HG02852 (cell line): ENCODE measurements around the gene NUDT15.
"Not testable (repeated sequence)": the region's sequence is repeated elsewhere in the genome, so short reads cannot be mapped to it uniquely, and the experiment has no call there.

Experiments used
- ATAC-seq: cut with Tn5 transposase; IDR thresholded peaks from one replicate; pipeline ENCODE4 v1.9.1; 2021; ENCODE audit warnings: mild to moderate bottlenecking, moderate library complexity; ENCODE audit not compliant: unreplicated experiment

Gene NUDT15

DNA sequence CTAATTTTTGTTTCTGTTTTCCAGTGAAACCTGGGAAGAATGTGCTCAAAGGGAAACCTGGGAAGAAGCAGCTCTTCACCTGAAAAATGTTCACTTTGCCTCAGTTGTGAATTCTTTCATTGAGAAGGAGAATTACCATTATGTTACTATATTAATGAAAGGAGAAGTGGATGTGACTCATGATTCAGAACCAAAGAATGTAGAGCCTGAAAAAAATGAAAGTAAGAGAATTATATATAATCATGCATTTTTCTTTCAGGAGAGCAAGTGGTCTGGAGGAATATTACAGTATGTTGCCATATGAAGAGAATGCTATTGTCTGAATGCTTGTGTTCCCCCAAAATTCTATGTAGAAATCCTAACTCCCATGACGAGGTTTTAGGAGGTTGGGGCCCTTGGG lies 3.4 kb downstream of the NUDT15 start:
- ATAC-seq = no peak

DNA sequence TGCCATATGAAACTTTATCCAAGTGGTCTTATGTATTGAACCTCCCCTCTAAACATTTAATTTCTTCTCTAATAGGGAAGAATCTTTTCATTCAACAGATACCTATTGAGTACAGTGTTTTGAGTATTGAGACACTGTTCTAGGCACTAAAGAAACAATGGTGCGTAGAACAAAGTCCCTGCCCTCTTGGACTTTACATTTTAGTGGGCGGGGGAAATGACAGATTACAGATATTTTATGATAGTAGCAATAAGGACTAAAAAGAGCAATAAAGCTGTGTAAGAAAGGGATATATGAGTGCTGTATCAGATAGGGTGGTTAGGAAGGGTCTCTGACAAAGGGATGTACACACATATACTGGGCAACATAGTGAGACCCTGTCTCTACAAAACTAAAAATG lies 5.4 kb downstream of the NUDT15 start:
- ATAC-seq = no peak

DNA sequence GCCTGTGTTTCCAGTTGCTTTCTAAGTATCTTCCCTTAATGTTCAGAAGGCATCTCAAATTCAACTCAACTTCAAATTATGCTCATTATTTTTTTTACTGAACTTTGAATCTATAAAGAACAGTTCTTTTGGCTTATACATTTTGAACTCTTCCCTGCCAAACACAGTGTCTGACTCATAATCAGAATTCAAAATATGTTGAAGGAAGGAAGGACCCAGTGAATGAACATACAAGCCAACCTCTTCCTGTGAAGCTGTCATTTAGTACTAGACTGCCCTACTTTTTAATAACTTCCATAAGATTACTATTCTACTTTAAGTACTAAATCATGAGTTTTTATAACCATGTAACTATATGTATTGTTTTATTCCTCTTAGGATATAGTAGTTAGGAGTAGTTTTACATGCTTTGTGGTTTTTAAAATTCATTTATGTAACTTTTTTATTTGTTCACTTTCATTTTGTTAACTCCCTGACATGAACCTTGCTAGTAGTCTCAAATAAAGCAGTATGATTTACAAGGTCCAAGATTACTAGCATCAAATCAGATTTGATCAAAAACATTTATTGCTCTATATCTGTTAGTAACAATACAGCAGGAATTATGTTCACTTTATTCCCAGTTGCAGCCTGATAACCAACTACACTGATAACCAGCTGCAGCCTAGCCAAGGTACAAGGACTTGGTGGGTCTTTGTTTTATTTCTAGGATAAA lies 6.4 kb downstream of the NUDT15 start:
- ATAC-seq = peak; percentile 62

DNA sequence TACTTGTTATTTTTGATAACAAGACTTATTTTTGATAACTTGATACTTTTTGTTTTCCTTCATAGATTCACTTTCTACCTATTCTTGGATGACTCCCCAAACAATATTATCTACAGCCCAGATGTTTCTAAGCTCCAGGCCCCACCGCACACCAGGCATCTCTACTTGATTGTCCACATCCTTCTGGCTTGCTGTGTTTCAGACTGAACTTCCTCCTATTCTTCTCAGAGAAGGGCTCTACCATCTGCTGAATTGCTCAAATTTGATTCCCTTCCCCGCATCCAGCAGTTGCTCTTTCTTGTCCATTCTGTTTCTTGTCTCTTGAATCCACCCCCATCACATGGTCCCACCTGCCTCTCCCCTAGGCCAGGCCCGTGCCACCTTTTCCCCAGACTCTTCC lies 13.0 kb downstream of the NUDT15 start:
- ATAC-seq = no peak

DNA sequence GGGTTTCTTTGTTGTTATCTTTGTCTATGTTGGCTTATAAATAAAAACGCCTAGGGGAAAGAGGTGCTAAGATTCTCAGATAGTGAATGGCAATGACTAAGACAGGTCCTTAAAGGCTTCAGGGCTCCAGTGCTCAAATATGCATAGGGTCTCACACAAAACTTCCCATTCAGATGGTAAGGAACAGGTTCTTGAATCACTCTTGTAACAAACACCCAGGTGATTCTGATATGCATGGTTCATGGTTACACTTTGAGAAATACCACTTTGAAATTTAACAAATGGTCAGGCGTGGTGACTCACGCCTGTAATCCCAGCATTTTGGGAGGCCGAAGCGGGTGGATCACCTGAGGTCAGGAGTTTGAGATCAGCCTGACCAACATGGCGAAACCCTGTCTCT lies 17.1 kb downstream of the NUDT15 start:
- ATAC-seq = no peak

DNA sequence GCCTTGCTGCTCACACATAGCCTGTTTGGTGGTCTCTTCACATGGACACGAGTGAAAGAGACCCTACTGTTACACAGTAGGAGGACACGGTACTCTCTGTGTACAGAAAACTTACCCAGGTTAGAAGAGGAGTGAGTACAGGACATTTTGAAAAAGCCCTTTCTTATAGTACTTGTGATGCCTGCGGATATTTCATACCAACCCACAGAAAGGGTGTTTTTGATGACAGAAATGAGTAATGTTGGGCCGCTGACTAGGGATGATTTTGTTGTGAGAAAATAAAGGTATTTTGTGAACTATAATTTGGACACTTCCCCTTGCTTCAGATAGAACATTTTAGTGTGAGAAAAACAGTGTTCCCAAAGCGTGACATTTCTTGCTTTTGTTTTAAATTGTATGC lies 18.2 kb downstream of the NUDT15 start:
- ATAC-seq = no peak

DNA sequence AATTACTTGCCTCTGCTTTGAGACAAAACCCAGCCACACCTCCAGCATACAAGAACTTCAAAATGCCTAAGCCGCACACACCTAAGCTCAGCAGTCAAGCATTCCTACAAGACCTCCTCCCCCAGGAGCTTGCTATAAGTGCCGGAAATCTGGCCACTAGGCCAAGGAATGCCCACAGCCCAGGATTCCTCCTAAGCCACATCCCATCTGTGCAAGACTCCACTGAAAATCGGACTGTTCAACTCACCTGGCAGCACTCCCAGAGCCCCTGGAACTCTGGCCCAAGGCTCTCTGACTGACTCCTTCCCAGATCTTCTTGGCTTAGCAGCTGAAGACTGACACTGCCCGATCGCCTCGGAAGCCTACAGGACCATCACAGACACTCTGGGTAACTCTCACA lies 21.0 kb downstream of the NUDT15 start:
- not testable (repeated sequence) for ATAC-seq

DNA sequence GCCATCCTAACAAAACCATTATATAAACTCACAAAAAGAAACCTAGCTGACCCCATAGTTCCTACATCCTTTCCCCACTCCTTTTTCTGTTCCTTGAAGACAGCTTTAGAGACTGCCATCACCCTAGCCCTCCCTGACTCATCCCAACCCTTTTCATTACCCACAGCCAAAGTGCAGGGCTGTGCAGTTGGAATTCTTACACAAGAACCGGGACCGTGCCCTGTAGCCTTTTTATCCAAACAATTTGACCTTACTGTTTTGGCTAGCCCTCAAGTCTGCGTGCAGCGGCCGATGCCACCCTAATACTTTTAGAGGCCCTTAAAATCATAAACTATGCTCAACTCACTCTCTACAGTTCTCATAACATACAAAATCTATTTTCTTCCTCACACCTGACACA lies 22.4 kb downstream of the NUDT15 start:
- not testable (repeated sequence) for ATAC-seq

DNA sequence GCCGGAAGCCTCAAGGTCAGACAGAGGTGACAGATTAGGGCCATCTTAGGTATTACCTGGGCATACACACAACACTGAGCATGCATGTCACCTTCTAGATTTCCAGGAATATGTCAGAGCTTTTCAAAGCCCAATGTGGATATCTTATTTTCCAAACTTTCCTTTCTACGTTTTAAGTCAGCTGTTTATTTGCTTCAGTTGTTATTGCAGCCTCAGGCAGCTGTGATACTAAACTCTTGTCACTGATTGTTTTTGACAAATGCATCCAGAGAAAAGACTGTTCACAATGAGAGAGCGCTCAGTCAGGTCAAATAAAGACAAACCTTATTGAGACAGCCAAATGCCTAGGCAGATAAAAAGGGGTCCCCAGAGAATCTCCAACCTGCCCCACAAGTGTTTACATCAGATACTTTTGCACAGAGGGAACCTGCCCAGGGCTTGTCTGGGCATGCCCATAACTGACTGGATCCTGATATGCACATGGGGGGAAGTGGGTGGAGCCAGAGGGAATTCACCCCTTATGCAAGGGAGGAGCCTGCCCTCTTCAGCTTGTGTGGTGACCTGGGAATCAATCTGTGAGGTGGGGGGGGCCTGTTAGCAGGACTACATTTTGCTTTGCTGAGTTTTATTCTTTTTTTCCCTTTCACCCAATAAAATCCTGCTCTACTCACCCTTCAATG lies 28.9 kb downstream of the NUDT15 start:
- ATAC-seq = peak; percentile 83

DNA sequence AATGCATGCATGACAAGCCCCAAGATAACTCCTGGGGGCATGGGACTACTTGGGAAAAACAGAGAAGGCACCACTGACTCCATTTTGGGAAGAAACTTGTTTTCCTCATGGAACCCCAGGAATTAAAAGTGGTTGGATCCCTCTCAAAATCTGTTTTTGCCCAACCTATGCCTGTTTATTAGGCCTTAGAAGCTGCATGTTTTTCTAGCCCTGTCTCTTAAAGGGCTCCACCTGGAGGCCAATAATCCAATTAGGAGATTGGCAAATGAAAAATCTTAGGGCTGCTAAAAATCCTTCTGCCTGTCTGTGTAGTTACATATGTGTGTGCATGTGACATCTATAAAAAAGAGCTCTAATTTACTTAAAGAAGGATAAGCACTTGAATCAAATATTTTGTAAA lies 30.5 kb downstream of the NUDT15 start:
- ATAC-seq = no peak

DNA sequence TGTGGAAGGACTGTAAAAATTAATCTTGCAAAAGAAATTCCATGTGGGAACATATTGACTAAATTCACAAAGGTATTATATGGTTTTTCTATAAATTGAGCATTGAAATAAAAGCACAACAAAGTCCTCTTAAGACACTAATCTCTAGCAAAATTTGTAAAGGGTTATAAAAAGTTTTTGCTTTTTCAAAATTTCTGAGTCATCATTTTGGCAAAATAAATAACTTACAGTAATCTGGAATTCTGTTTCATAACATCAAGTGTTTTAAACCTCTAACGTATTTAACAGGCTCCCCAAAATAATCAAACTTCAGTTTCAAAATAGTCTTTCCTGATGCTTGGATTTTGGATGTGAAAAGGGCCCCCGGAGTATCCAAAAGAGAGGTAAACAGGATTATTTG lies 31.4 kb downstream of the NUDT15 start:
- no peak for ATAC-seq

DNA sequence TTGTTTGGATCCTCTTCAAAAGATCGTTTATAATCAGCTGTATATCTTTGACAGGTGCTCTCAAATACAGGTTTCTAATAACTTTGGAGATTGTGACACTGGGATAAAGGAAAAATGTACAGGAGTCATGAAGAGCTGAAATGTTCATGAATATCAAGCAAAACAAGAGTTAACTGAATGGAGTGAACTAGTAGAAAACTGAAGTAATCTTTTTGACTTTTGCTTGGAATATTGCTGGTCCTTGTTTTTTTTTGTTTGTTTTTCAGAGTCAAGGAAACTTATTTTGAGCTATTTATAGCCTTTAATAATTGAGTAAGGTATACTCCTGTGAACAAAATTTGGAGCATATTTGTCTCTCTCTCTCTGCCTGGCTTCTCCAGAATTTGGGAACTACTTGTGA lies 32.0 kb downstream of the NUDT15 start:
- no peak for ATAC-seq

DNA sequence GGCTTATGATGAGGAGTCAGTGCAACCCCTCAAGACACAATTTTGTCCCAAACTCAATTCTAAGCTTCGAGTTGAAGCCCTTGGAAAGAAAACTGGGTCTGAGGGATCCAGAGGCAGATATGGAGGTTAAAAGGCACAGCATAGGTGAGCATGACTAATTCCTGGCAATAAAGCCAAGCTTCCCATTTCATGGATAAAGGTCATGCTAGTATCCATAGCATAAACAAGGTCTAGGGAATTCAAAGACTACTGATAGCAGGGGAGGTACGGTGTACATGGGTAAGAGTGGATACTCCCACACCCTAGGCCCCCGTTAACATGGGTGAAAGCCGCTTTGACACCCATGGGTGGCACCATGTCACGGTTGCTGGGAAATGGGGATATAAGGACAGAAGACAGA lies 33.4 kb downstream of the NUDT15 start:
- ATAC-seq = no peak

DNA sequence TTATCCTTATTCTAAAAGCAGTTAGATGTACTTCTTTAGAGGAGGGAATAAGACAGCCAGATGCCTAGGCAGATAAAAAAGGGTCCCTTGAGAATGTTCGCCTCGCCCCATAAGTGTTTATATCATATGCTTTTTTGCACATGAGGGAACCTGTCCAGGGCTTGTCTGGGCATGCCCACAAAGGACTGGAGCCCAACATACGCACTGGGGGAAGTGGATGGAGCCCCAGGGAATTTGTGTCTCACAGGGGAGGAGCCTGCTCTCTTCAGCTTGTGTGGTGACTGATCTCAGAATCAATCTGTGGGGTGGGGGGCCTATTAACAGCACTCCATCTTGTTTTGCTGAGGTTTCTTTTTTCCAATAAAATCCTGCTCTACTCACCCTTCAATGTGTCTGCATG lies 34.8 kb downstream of the NUDT15 start:
- ATAC-seq = no peak

DNA sequence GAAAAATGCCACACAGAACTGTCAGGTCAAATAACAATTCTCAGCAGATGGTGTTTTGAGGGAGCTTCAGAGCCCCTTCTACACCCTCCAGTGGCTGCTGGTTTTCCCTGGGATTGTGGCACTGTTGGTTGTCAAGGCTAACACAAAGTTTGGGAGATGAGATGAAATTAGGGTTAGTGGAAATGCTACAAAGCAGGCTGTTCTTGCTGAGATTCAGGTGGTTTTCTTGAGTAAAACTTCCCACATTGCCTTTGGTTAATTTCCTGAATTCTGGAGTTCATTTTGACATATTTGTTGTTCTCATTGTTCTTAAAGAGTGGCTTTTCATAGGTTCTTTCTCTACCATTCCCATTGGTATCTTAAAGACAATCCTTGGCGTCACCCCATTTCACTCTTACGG lies 35.3 kb downstream of the NUDT15 start:
- no peak for ATAC-seq

DNA sequence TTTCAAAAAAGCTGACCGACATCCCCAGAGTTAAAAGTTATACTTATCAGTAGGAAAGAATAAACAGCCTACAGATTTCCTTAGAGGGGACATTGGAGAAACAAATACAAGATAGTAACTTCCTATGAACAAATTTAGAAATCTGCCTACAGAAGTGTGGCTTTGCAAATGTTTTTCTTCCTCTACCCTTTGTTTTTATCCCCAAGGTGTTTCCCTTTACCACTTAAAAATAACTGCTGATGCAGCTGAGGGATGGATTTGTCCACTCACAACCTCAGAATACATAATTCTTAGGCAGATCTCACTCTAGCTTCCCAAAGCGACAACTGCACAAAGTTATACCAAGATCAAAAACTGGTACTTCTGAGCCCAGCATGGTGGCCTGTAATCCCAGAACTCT lies 36.5 kb downstream of the NUDT15 start:
- no peak for ATAC-seq

DNA sequence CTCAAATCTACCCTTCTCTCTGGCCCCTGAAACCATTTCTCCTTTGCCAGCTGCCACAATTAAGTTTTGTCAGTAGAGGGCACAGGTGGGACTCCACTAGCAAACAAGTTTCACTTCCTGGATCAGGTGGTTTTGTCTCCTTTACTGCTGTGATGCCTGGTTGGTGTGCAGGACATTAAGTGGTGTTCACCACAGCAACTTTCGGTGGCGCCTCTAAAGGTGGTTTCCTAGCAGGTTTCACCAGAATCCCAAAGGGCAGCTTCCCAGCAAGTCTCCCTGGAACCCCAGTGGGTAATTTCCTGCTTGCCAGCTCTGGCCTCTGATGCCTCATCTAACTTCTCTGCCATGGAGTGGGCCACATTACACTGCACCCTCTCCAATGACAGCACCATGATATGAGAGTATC lies 40.7 kb downstream of the NUDT15 start:
- peak; percentile 97 for ATAC-seq

DNA sequence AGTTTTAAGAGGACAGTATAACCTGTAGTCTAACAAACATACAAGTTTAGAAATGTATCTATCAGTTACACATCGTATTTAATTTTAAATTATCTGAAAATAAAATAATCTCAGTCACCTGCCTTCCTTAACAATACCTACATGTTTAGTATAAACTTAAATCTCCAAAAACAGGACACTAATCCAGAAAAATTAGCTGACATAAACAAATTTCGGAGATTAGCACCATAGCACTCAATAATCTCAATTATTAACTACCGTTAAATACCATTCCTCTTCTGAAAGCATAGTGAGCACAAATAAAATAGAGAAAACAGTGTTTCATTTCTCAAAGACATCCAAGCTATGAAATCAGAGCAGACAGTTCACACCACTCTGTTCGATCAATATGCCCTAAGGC lies 44.2 kb downstream of the NUDT15 start:
- no peak for ATAC-seq

DNA sequence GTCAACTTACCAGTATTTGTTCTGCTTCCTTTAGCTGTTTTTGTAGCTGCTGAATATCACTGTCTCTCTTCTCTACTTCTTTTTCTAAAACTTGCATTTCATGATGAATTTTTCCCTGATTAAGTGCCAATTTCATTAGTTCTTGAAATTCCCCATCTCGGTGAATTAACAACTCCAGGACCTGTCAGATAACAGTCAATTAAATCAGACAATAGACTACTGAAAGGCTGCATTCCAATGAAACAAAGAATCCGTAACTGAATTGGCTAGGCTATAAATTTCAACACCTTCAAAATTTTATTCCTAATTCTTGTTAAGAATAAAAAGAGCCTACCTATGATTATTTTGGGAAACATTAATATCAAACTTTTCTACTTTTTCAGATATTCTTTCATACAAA lies 48.7 kb downstream of the NUDT15 start:
- ATAC-seq = no peak

DNA sequence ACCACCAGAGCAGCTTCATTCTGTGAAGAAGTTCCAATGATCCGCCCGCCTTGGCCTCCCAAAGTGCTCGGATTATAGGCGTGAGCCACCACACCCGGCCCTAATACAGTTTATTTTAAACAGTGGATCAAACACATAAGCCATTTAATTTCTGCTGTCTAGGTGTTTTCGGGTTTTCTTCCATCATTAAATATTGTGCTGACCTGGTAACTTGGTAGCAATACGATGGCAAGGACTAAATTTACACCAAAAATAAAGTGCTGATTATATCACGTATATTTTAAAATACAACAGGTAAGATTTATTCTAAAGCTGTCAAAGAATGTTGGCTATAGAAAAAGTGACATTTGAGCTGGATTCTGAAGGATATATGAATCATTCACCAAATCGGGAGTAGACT lies 56.1 kb downstream of the NUDT15 start:
- no peak for ATAC-seq

DNA sequence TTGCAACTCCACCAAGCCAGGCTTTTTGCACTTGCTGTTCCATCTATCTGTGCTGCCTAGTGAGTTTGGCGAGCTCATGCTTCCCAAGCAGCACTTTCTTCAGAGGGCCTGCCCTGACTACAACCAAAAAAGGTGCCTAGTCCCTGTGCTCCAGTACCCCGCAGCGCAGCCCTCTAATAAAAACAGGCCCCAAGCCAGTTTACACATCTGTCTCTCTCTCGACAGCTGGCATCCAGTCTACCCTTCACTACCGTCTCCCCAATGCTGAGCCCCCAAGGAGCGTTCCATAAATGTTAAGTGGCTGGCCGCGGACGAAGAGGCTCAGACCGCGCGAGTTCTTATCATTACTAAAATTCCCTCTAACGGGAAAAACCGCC lies 56.9 kb downstream of the NUDT15 start:
- ATAC-seq = peak; percentile 18

DNA sequence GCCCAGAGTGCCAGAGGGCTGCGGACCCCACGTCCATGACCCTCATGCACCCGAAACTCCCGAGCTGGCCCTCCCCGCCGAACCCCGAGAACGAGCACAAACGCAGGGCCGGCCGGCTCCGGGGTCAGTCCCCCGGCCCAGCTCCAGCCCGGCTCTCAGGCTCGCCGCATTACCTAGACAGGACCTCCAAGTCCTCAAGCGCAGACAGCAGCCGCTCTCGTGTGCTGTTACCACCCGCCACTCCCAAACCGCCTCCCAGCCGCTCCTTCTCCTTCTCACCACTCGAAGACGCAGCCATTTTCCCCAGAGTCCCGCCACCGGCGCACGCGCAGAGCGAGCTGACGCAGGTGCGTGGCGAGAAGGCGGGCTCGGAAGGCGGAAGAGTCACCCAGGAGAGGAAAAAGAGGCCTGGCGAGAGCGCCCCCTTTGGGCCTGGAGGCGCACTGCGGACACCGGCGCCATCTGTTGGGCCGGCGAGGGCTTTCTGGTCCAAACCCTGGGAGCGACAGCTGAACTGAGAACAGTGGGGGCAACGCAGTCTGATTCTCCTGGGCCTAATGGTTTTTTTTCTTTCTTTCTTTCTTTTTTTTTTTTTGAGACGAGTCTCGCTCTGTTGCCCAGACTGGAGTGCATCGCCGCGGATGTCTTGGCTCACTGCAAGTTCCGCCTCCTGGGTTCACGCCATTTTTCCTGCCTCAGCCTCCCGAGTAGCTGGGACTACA lies 57.4 kb downstream of the NUDT15 start, which contains the start of gene MED4:
TSS of gene MED4 (minus strand) at position 324 of the 722 bp plus-strand sequence. CDS start at position 298, 26 bp downstream.
- ATAC-seq = peak; percentile 94
